Spleen (tissue), 7 donors: ENCODE measurements around the gene RASSF6.

Experiments used
- CTCF ChIP-seq, 11 experiments: fragments of 200-600 bp in 7 of 11; fragments of 450-650 bp in 4 of 11; sonication (generic) in 4 of 11; IDR thresholded peaks in 8 of 11; conservative IDR thresholded peaks in 3 of 11; 1 replicate in 7 of 11; 2 replicates in 4 of 11; pipeline versions ENCODE4 v1.4.0 to v1.8.0; 2016 to 2021; ENCODE audit warnings: antibody characterized with exemption in 11 of 11, inconsistent platforms in 4 of 11, mild to moderate bottlenecking in 1 of 11
- POLR2A ChIP-seq, 3 donors: fragments of 450-650 bp; IDR thresholded peaks; one replicate each; pipeline ENCODE4 v1.5.1; 2017; ENCODE audit warnings: antibody characterized with exemption in 3 of 3, mild to moderate bottlenecking in 1 of 3
- POLR2AphosphoS5 ChIP-seq, 3 donors: sonication (generic); formaldehyde crosslinking; IDR thresholded peaks; one replicate each; pipeline ENCODE4 v1.5.1; 2017; ENCODE audit warnings: antibody characterized with exemption in 3 of 3
- donor health status: DM: no; HTN: no; CAD: no; lungs with moderate emphysema.
- donor health status: DM: no; HTN: no; CAD: no.
- donor health status: DM: no; HTN: no; CAD: no.

- TF ChIP-seq CTCF (IDR thresholded peaks at IDR 0.05 in 8 of 11, conservative IDR thresholded peaks at IDR 0.05 in 3 of 11) (no peak), POLR2A (IDR thresholded peaks at IDR 0.05) (no peak), POLR2AphosphoS5 (IDR thresholded peaks at IDR 0.05) (no peak)
These were observed 94.6 kb downstream of the RASSF6 start for GRCh38 chr4:73525611-73526010.
